ENCODE measurements around the gene FAM107B. TPM values are rescaled to one million over a fixed set of nuclear protein-coding genes. Genes with fewer than 3 reads are reported as not detected.
A peak's percentile ranks its signal among the peaks of the same experiment; 100 is the strongest.

The FAM107B gene
- total and polyA plus RNA-seq, 10 of the 15 experiments (the other 5 are each of a cell fraction or from before 2014, with no cell fraction given) = 22.9 to 162 (median 86.6) TPM

DNA sequence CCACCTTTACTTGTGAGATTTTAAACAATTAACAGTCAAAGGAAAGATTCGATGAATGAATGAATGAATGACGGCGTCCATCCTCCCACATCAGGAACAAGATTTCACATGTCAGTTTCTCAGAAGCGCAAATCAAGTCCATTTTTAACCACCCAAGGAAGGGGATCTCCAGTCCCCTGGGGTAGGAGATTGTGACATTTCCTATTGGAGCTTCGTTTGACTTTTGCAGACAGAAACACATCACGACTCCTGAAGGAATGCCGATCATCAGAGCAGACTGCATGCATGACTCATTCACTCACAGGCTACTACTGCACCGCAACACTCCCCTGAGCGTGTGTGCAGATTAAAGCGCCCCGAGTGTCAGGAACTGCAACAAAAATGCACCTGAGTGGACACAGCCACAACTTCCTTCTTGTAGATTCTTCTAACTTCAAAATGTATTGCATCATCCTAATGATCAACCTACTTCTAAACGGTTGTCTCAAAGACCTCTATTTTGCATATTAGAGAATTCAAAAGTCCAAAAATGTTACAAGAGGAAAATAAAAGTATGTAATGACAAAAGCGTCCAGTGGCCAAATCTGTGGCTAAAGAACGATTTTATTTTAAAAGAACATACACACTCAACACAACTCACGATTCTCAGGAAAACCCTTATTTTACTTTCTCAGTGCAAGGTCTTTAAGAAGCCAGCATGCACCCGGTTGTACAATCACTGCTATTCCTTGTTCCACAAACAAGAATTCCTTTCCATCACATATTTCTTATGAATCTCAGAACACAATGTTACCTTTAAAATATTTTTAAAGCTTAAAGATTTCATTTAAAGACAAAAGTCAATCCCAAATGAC is 172.6 kb downstream of the FAM107B start (continued):
- TF ChIP-seq, protein P1, sequence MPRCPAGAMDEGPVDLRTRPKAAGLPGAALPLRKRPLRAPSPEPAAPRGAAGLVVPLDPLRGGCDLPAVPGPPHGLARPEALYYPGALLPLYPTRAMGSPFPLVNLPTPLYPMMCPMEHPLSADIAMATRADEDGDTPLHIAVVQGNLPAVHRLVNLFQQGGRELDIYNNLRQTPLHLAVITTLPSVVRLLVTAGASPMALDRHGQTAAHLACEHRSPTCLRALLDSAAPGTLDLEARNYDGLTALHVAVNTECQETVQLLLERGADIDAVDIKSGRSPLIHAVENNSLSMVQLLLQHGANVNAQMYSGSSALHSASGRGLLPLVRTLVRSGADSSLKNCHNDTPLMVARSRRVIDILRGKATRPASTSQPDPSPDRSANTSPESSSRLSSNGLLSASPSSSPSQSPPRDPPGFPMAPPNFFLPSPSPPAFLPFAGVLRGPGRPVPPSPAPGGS (IDR thresholded peaks at IDR 0.05; ENCODE audit: borderline replicate concordance, insufficient read depth, low read depth, low read length, poor library complexity, severe bottlenecking) = peak; percentile 33
- no peak for TF ChIP-seq SMC3 (IDR thresholded peaks at IDR 0.05; ENCODE audit: borderline replicate concordance, low read length)
- no peak for TF ChIP-seq ZNF274 (IDR thresholded peaks at IDR 0.05; ENCODE audit: insufficient read depth, insufficient read length)
- no peak for TF ChIP-seq HCFC1 (IDR thresholded peaks at IDR 0.05; ENCODE audit: low read length)
- TF ChIP-seq HDGF (IDR thresholded peaks at IDR 0.05) = no peak
- TF ChIP-seq SMAD1 (IDR thresholded peaks at IDR 0.05; ENCODE audit: low read depth, partially characterized antibody) = no peak
- no peak for TF ChIP-seq NFXL1 (IDR thresholded peaks at IDR 0.05; ENCODE audit: borderline replicate concordance)
- peak; percentile 79 to 80 for TF ChIP-seq IKZF2 (IDR thresholded peaks at IDR 0.05)
- TF ChIP-seq, protein P2, sequence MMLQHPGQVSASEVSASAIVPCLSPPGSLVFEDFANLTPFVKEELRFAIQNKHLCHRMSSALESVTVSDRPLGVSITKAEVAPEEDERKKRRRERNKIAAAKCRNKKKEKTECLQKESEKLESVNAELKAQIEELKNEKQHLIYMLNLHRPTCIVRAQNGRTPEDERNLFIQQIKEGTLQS (IDR thresholded peaks at IDR 0.05; ENCODE audit: borderline replicate concordance, extremely low read depth, low read depth, low read length) = 0 out of 2 replicates have a peak, but pooled peaks have one; percentile 20
- TF ChIP-seq, protein P3, sequence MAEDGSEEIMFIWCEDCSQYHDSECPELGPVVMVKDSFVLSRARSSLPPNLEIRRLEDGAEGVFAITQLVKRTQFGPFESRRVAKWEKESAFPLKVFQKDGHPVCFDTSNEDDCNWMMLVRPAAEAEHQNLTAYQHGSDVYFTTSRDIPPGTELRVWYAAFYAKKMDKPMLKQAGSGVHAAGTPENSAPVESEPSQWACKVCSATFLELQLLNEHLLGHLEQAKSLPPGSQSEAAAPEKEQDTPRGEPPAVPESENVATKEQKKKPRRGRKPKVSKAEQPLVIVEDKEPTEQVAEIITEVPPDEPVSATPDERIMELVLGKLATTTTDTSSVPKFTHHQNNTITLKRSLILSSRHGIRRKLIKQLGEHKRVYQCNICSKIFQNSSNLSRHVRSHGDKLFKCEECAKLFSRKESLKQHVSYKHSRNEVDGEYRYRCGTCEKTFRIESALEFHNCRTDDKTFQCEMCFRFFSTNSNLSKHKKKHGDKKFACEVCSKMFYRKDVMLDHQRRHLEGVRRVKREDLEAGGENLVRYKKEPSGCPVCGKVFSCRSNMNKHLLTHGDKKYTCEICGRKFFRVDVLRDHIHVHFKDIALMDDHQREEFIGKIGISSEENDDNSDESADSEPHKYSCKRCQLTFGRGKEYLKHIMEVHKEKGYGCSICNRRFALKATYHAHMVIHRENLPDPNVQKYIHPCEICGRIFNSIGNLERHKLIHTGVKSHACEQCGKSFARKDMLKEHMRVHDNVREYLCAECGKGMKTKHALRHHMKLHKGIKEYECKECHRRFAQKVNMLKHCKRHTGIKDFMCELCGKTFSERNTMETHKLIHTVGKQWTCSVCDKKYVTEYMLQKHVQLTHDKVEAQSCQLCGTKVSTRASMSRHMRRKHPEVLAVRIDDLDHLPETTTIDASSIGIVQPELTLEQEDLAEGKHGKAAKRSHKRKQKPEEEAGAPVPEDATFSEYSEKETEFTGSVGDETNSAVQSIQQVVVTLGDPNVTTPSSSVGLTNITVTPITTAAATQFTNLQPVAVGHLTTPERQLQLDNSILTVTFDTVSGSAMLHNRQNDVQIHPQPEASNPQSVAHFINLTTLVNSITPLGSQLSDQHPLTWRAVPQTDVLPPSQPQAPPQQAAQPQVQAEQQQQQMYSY (CRISPR knock-in tag; IDR thresholded peaks at IDR 0.05) = no peak
- TF ChIP-seq, protein P4, sequence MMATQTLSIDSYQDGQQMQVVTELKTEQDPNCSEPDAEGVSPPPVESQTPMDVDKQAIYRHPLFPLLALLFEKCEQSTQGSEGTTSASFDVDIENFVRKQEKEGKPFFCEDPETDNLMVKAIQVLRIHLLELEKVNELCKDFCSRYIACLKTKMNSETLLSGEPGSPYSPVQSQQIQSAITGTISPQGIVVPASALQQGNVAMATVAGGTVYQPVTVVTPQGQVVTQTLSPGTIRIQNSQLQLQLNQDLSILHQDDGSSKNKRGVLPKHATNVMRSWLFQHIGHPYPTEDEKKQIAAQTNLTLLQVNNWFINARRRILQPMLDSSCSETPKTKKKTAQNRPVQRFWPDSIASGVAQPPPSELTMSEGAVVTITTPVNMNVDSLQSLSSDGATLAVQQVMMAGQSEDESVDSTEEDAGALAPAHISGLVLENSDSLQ (IDR thresholded peaks at IDR 0.05) = peak; percentile 59; the same call in 1 of the 2 replicates
- TF ChIP-seq IRF4 (IDR thresholded peaks at IDR 0.05; ENCODE audit: low read depth, low read length) = peak; percentile 27; the same call in 1 of the 2 replicates
- TF ChIP-seq NR2F1 (conservative IDR thresholded peaks at IDR 0.05) = no peak
- no peak for TF ChIP-seq ZNF622 (IDR thresholded peaks at IDR 0.05)
- TF ChIP-seq BMI1 (IDR thresholded peaks at IDR 0.05; ENCODE audit: borderline replicate concordance) = no peak
- TF ChIP-seq, protein P5, sequence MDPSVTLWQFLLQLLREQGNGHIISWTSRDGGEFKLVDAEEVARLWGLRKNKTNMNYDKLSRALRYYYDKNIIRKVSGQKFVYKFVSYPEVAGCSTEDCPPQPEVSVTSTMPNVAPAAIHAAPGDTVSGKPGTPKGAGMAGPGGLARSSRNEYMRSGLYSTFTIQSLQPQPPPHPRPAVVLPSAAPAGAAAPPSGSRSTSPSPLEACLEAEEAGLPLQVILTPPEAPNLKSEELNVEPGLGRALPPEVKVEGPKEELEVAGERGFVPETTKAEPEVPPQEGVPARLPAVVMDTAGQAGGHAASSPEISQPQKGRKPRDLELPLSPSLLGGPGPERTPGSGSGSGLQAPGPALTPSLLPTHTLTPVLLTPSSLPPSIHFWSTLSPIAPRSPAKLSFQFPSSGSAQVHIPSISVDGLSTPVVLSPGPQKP (IDR thresholded peaks at IDR 0.05; ENCODE audit: low read depth, low read length) = no peak
- no peak for TF ChIP-seq CHD4 (IDR thresholded peaks at IDR 0.05)
- TF ChIP-seq BCL11A (IDR thresholded peaks at IDR 0.05; ENCODE audit: low read depth, low read length) = peak; percentile 61
- TF ChIP-seq, protein P6, sequence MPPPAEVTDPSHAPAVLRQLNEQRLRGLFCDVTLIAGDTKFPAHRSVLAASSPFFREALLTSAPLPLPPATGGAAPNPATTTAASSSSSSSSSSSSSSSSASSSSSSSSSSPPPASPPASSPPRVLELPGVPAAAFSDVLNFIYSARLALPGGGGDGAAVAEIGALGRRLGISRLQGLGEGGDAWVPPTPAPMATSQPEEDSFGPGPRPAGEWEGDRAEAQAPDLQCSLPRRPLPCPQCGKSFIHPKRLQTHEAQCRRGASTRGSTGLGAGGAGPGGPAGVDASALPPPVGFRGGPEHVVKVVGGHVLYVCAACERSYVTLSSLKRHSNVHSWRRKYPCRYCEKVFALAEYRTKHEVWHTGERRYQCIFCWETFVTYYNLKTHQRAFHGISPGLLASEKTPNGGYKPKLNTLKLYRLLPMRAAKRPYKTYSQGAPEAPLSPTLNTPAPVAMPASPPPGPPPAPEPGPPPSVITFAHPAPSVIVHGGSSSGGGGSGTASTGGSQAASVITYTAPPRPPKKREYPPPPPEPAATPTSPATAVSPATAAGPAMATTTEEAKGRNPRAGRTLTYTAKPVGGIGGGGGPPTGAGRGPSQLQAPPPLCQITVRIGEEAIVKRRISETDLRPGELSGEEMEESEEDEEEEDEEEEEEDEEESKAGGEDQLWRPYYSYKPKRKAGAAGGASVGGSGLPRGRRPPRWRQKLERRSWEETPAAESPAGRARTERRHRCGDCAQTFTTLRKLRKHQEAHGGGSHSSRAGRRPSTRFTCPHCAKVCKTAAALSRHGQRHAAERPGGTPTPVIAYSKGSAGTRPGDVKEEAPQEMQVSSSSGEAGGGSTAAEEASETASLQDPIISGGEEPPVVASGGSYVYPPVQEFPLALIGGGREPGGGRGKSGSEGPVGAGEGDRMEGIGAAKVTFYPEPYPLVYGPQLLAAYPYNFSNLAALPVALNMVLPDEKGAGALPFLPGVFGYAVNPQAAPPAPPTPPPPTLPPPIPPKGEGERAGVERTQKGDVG (CRISPR knock-in tag; IDR thresholded peaks at IDR 0.05) = no peak

Data from GM12878 (cell line).